BLaER1 (cell line): Measurements from ENCODE around the gene PLEKHF1.

Source experiments
- H3K27ac ChIP-seq: shearing (Covaris generic); formaldehyde crosslinking; 2 replicates; pipeline ENCODE4 v1.8.1; 2022
- H3K27me3 ChIP-seq: shearing (Covaris generic); formaldehyde crosslinking; 2 replicates; pipeline ENCODE4 v1.8.1; 2022
- H3K36me3 ChIP-seq: shearing (Covaris generic); formaldehyde crosslinking; 2 replicates; pipeline ENCODE4 v1.8.1; 2022
- H3K4me1 ChIP-seq: shearing (Covaris generic); formaldehyde crosslinking; 2 replicates; pipeline ENCODE4 v1.8.1; 2022
- H3K4me2 ChIP-seq: shearing (Covaris generic); formaldehyde crosslinking; 2 replicates; pipeline ENCODE4 v1.8.1; 2022
- H3K4me3 ChIP-seq: shearing (Covaris generic); formaldehyde crosslinking; 2 replicates; pipeline ENCODE4 v1.8.1; 2022
- H3K9ac ChIP-seq: shearing (Covaris generic); formaldehyde crosslinking; 2 replicates; pipeline ENCODE4 v1.8.1; 2022
- H3K9me3 ChIP-seq: shearing (Covaris generic); formaldehyde crosslinking; 2 replicates; pipeline ENCODE4 v1.8.1; 2022
- H4K20me1 ChIP-seq: shearing (Covaris generic); formaldehyde crosslinking; 2 replicates; pipeline ENCODE4 v1.8.1; 2022
- Cebpa-rat ChIP-seq: shearing (Covaris generic); IDR thresholded peaks from 2 replicates; pipeline ENCODE4 v1.8.1; 2022

PLEKHF1 gene

DNA sequence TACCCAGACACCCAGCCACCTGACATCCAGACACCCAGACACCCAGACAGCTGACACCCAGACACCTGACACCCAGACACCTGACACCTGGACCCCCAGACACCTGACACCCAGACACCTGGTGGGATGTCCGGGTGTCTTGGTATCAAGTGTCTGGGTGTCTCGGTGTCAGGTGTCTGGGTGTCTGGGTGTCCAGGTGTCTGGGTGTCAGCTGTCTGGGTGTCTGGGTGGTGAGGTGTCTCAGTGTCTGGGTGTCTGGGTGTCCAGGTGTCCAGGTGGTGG lies 31.2 kb downstream of the PLEKHF1 start:
- Histone ChIP-seq H3K4me2 (no peak overlapping the region), H3K27me3 (no peaks in the 10 kb centered on the region), H3K9me3 (peaks cover 5% of the 10 kb centered on the region; the same call in 1 of the 2 replicates), H4K20me1 (peaks cover 30% of the 10 kb centered on the region), H3K4me1 (peaks cover 25% of the 10 kb centered on the region), H3K9ac (no peak overlapping the region), H3K36me3 (no peaks in the 10 kb centered on the region), H3K27ac (no peak overlapping the region), H3K4me3 (no peak overlapping the region)
- TF ChIP-seq Cebpa-rat = no peak

DNA sequence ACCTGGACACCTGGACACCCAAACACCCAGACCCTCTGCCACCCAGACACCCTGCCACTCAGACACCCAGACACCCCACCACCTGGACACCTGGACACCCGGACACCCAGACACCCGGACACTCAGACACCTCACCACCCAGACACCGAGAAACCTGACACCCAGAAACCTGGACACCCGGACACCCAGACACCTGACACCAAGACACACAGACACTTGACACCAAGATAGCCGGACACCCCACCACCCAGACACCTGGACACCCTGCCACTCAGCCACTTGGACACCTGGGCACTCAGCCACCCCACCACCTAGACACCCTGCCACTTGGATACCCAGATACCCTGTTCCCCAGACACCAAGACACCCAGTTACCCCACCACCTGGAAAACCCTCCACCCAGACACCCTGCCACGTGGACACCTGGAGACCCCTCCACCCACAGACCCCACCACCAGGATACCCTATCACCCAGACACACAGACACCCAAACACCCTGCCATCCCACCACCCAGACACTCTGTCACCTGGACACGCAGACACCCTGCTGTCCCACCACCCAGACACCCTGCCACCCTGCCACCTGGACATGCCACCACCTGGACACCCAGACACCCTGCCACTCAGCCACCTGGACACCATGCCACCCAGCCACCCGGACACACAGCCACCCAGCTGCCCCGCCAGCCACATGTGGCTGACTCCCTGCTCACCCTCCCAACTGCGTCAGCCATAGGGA lies 32.4 kb downstream of the PLEKHF1 start:
- no peak for TF ChIP-seq Cebpa-rat
- Histone ChIP-seq H3K36me3 (peaks cover 12% of the 10 kb centered on the region), H3K27me3 (no peaks in the 10 kb centered on the region), H3K4me1 (peaks cover 25% of the 10 kb centered on the region), H3K4me2 (no peak overlapping the region), H3K9ac (no peak overlapping the region), H3K9me3 (peaks cover 5% of the 10 kb centered on the region; the same call in 1 of the 2 replicates), H3K4me3 (no peak overlapping the region), H3K27ac (no peak overlapping the region), H4K20me1 (peaks cover 42% of the 10 kb centered on the region)

DNA sequence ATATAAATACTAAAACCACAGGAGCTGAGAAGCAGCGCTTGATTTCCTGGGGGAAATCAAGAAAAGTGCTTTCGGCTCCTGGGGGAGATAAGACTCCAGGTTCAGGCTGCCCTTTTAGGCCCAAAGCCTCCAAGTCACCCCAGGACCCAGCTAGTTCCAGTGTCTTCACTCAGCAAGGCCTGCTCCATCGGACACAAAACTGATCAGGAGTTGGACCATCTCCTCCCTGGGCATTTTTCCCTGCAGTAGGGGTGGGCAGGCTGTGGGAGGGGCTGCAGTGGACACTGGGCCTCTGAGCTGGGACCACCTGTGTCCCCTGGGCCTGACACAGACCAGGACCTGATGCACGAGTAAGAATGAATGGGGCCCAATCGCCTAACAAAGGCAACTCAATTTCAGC lies 34.6 kb downstream of the PLEKHF1 start:
- peaks cover 33% of the 10 kb centered on the region for H3K36me3 ChIP-seq
- H3K9ac ChIP-seq = no peak overlapping the region
- H3K4me2 ChIP-seq = no peak overlapping the region
- peaks cover 3% of the 10 kb centered on the region; the same call in 1 of the 2 replicates for H3K4me1 ChIP-seq
- peaks cover 5% of the 10 kb centered on the region; the same call in 1 of the 2 replicates for H3K9me3 ChIP-seq
- H3K27ac ChIP-seq = peak overlapping the region; percentile 8; the same call in 1 of the 2 replicates
- peaks cover 51% of the 10 kb centered on the region for H4K20me1 ChIP-seq
- H3K27me3 ChIP-seq = no peaks in the 10 kb centered on the region
- no peak for TF ChIP-seq Cebpa-rat
- H3K4me3 ChIP-seq = no peak overlapping the region

DNA sequence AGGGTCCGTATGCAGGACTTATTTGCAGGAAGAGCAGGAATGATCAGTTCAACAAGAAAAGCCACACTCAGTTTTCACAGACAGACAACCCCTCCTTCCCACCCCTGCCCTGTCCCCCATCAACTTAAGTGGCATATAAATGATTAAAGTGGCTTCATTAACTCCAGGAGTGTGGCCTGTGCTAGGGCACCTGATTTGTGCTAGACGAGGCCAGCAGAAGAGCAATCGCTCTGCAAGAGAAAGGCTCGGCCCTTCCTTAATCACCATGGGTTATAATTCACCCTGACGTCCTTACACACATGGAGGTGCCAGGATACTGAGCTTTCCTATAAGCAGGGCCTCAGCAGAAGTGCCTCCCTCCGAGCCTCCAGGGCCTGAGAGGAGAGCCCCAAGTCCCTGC lies 35.2 kb downstream of the PLEKHF1 start:
- no peak overlapping the region for H3K27ac ChIP-seq
- H3K4me3 ChIP-seq = no peak overlapping the region
- no peaks in the 10 kb centered on the region for H3K27me3 ChIP-seq
- peaks cover 40% of the 10 kb centered on the region for H3K36me3 ChIP-seq
- H3K9me3 ChIP-seq = peaks cover 5% of the 10 kb centered on the region; the same call in 1 of the 2 replicates
- TF ChIP-seq Cebpa-rat = no peak
- peaks cover 51% of the 10 kb centered on the region for H4K20me1 ChIP-seq
- no peaks in the 10 kb centered on the region for H3K4me1 ChIP-seq
- H3K4me2 ChIP-seq = no peak overlapping the region
- no peak overlapping the region for H3K9ac ChIP-seq

DNA sequence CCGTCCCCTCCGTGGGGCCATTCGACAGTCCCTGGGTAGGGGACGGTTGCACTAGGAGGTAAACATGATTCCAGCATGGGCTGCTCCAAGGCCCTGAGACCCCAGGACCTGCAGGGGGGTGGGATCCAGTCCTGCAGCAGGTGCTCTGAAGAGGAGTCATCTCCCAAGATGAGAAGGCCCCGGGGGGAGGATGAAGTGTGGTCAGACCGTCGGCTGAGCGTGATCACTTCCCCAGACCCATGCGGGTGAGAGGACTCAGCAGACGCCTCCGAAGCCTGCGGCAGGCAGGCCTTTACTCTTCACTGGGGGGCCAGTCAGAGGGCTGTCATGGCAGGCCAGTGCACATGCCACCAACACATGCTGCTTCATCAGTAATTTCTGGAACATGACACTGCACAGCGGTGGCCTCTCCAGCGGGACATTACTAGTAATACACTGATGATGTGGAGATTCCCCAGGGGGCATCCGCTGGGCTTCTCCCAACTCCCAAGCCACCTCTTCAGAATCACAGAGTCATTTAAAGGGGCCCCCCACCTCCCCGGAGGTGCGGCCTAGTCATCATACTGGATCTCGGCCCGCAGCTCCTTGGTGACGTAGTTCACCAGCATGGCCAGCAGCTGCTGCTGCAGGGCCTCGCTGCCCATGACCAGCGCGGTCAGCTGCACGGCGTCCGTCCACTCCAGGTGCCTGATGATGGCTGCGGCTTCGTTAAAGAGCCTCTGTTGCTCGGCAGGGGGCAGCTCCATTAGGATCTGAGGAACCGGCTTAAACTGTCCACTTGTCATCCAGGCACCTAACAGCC lies 37.1 kb downstream of the PLEKHF1 start:
- H3K9ac ChIP-seq = no peak overlapping the region
- TF ChIP-seq Cebpa-rat = no peak
- H3K27ac ChIP-seq = no peak overlapping the region
- H3K4me3 ChIP-seq = no peak overlapping the region
- no peaks in the 10 kb centered on the region for H3K4me1 ChIP-seq
- peaks cover 58% of the 10 kb centered on the region for H3K36me3 ChIP-seq
- no peaks in the 10 kb centered on the region for H3K9me3 ChIP-seq
- H4K20me1 ChIP-seq = peaks cover 69% of the 10 kb centered on the region
- no peaks in the 10 kb centered on the region for H3K27me3 ChIP-seq
- H3K4me2 ChIP-seq = no peak overlapping the region

DNA sequence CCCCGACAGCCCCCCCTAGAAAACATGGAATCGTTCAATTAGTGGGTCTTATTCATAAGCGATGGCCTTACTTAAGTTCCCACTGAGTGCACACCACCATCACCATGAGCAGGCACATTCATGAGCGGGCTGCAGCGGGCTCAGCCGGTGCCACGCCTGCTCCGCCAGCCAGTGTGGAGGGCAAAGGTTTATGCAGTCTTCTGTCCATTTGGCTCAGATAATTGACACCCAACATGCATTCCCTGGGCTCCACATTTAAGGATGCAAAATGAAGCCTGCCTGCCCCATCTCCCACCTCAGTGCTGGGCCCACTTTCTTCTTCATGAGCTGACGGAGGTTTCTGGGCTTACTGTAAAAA lies 37.7 kb downstream of the PLEKHF1 start:
- no peak overlapping the region for H3K4me2 ChIP-seq
- peaks cover 75% of the 10 kb centered on the region for H4K20me1 ChIP-seq
- H3K27me3 ChIP-seq = no peaks in the 10 kb centered on the region
- no peaks in the 10 kb centered on the region for H3K9me3 ChIP-seq
- TF ChIP-seq Cebpa-rat = no peak
- H3K9ac ChIP-seq = no peak overlapping the region
- no peaks in the 10 kb centered on the region for H3K4me1 ChIP-seq
- H3K4me3 ChIP-seq = no peak overlapping the region
- H3K27ac ChIP-seq = no peak overlapping the region
- H3K36me3 ChIP-seq = peaks cover 64% of the 10 kb centered on the region

DNA sequence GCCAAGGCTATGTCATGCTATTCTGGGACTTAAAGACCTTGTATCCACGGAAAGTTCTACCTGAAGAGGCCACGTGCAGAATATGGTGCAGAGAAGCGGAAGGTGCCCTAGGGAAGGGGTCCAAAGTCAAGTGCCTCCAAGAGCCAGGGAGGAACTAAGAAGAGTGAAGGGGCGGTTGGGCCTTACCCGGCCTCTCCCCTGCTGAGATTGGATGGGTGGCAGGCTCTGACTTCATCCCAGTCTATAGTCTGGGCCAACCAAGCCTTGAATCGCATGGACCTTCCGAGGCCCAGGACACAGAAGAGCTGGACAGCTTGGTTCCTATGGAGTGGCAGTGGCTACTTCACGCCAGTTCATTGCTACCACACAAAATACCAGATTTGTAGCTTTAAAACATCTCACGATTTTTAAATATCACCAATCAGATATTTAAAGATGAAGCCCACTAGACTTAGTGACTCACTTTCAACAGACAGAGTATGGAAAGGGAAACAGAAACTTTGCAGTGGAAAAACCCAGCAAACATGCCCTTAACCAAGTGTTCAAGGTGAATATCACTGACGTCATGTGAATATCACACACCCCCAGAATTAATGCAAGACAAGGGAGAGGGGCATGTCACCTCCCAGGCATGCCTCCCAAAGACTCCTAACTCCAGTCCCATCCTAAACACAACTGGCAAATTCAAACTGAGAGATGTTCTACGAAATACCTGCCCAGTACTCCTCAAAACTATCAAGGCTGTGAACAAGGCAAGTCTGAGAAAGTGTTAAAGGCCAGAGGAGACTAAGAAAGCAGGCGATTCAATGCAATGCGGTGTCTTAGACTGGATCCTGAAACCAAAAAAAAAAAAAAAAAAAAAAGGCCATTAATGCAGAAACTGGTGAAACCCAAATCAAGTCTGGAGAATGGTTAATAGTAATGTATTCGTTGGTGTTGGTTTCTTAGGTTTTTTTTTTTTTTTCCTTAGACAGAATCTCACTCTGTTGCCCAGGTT lies 39.6 kb downstream of the PLEKHF1 start:
- Histone ChIP-seq H3K4me1 (peaks cover 10% of the 10 kb centered on the region), H3K9me3 (no peaks in the 10 kb centered on the region), H3K4me2 (no peak overlapping the region), H3K4me3 (no peak overlapping the region), H3K9ac (no peak overlapping the region), H3K36me3 (peaks cover 77% of the 10 kb centered on the region), H3K27me3 (no peaks in the 10 kb centered on the region), H3K27ac (no peak overlapping the region), H4K20me1 (peaks cover 94% of the 10 kb centered on the region)
- no peak for TF ChIP-seq Cebpa-rat

DNA sequence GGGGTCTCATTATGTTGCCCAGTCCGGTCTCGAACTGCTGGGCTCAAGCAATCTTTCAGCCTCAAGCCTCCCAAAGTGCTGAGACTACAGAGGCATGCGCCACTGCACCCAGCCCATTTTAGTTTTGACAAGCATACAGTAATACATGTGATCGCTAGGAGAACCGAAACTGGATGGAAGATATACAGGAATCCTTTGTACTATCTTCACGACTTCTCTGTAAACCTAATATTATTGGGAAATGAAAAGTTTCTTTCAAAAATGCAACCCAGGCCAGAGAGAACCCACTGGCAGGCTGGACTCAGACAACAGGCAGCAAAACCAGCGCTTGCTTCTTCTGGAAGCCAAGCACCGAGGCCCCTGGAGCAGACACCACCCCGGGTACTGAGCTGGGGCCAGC lies 40.4 kb downstream of the PLEKHF1 start:
- Histone ChIP-seq H3K9ac (no peak overlapping the region), H3K36me3 (peaks cover 85% of the 10 kb centered on the region), H3K9me3 (no peaks in the 10 kb centered on the region), H3K4me2 (no peak overlapping the region), H3K4me1 (peaks cover 19% of the 10 kb centered on the region), H3K27me3 (no peaks in the 10 kb centered on the region), H3K4me3 (no peak overlapping the region), H3K27ac (no peak overlapping the region), H4K20me1 (peaks cover 97% of the 10 kb centered on the region)
- TF ChIP-seq Cebpa-rat = no peak

GRCh38 chr19:29706635-29707034 lies 41.4 kb downstream of the PLEKHF1 start:
- Histone ChIP-seq H3K9me3 (no peaks in the 10 kb centered on the region), H3K4me2 (no peak overlapping the region), H3K27me3 (no peaks in the 10 kb centered on the region), H3K4me1 (peaks cover 28% of the 10 kb centered on the region), H4K20me1 (peaks cover 97% of the 10 kb centered on the region), H3K9ac (no peak overlapping the region), H3K27ac (no peak overlapping the region), H3K36me3 (peaks cover 84% of the 10 kb centered on the region), H3K4me3 (no peak overlapping the region)
- no peak for TF ChIP-seq Cebpa-rat
